Measurements from ENCODE around the gene CDC25A. TPM values are rescaled to one million over a fixed set of nuclear protein-coding genes. Genes with fewer than 3 reads are reported as not detected.
A peak's percentile ranks its signal among the peaks of the same experiment; 100 is the strongest.

The CDC25A gene
- total and polyA plus RNA-seq, 2 of the 13 experiments (the other 11 are each of a cell fraction or from before 2014, with no cell fraction given), result 7.9 to 45.4 TPM

DNA sequence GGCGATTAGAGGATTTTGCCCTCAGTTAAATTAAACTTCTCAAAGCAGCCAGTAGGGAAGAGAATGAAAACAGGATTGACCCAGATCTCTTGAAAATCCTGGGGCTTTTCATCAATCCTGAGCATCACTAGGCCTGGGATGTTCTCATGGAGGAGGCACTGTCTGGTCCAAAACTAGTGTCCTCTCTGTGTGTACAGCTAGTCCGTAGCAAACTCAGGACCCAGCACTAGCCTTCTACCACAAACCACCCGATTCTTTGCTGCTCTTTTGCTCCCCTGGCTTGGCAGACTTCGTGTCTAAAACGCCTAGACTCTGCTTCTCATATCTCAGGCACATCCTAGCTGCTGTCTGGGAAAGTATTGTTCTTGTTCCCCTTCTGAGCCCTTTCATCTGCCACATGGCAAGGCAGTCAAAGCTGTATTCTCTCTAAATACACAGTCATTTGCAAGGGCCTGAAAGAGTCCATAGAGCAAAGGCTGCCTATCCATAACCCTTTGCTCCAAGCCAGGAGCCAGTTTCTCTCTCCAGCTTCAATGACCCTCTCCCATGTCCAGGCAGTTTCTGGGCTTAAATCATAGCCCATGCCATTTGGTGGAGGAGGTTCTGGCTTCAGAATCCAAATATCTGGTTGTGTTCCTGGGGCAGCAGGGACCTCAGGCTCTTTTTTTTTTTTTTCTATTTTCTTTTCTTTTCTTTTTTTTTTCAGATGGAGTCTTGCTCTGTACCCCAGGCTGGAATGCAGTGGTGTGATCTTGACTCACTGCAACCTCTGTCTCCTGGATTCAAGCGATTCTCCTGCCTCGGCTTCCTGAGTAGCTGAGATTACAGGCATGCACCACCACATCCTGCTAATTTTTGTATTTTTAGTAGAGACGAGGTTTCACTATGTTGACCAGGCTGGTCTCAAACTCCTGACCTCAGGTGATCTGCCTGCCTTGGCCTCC lies 52.4 kb downstream of the CDC25A start (continued):
- TF ChIP-seq, protein P1, sequence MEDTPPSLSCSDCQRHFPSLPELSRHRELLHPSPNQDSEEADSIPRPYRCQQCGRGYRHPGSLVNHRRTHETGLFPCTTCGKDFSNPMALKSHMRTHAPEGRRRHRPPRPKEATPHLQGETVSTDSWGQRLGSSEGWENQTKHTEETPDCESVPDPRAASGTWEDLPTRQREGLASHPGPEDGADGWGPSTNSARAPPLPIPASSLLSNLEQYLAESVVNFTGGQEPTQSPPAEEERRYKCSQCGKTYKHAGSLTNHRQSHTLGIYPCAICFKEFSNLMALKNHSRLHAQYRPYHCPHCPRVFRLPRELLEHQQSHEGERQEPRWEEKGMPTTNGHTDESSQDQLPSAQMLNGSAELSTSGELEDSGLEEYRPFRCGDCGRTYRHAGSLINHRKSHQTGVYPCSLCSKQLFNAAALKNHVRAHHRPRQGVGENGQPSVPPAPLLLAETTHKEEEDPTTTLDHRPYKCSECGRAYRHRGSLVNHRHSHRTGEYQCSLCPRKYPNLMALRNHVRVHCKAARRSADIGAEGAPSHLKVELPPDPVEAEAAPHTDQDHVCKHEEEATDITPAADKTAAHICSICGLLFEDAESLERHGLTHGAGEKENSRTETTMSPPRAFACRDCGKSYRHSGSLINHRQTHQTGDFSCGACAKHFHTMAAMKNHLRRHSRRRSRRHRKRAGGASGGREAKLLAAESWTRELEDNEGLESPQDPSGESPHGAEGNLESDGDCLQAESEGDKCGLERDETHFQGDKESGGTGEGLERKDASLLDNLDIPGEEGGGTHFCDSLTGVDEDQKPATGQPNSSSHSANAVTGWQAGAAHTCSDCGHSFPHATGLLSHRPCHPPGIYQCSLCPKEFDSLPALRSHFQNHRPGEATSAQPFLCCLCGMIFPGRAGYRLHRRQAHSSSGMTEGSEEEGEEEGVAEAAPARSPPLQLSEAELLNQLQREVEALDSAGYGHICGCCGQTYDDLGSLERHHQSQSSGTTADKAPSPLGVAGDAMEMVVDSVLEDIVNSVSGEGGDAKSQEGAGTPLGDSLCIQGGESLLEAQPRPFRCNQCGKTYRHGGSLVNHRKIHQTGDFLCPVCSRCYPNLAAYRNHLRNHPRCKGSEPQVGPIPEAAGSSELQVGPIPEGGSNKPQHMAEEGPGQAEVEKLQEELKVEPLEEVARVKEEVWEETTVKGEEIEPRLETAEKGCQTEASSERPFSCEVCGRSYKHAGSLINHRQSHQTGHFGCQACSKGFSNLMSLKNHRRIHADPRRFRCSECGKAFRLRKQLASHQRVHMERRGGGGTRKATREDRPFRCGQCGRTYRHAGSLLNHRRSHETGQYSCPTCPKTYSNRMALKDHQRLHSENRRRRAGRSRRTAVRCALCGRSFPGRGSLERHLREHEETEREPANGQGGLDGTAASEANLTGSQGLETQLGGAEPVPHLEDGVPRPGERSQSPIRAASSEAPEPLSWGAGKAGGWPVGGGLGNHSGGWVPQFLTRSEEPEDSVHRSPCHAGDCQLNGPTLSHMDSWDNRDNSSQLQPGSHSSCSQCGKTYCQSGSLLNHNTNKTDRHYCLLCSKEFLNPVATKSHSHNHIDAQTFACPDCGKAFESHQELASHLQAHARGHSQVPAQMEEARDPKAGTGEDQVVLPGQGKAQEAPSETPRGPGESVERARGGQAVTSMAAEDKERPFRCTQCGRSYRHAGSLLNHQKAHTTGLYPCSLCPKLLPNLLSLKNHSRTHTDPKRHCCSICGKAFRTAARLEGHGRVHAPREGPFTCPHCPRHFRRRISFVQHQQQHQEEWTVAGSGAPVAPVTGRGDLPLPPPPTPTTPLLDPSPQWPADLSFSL (CRISPR knock-in tag; IDR thresholded peaks at IDR 0.05), result 0 out of 2 replicates have a peak, but pooled peaks have one; percentile 43
- TF ChIP-seq SAP130 (CRISPR knock-in tag; IDR thresholded peaks at IDR 0.05; ENCODE audit: low read depth) (peak; percentile 59), KDM3A (CRISPR knock-in tag; IDR thresholded peaks at IDR 0.05; ENCODE audit: low read depth) (no peak), FOXA3 (CRISPR knock-in tag; IDR thresholded peaks at IDR 0.05) (peak; percentile 25; the same call in 1 of the 2 replicates), BCL6 (CRISPR knock-in tag; IDR thresholded peaks at IDR 0.05) (0 out of 2 replicates have a peak, but pooled peaks have one; percentile 19), PBX2 (CRISPR knock-in tag; IDR thresholded peaks at IDR 0.05) (no peak), MXI1 (IDR thresholded peaks at IDR 0.05; ENCODE audit: borderline replicate concordance, low read depth, low read length) (0 out of 3 replicates have a peak, but pooled peaks have one; percentile 23), ZNF556 (CRISPR knock-in tag; IDR thresholded peaks at IDR 0.05; ENCODE audit: borderline replicate concordance) (0 out of 2 replicates have a peak, but pooled peaks have one; percentile 37), REPIN1 (CRISPR knock-in tag; IDR thresholded peaks at IDR 0.05; ENCODE audit: borderline replicate concordance, low read depth) (peak; percentile 72; the same call in 1 of the 2 replicates), ETV5 (CRISPR knock-in tag; IDR thresholded peaks at IDR 0.05; ENCODE audit: borderline replicate concordance) (0 out of 2 replicates have a peak, but pooled peaks have one; percentile 17), SP1 (IDR thresholded peaks at IDR 0.05) (no peak), SP1 (CRISPR knock-in tag; IDR thresholded peaks at IDR 0.05) (0 out of 2 replicates have a peak, but pooled peaks have one; percentile 20), ZNF709 (CRISPR knock-in tag; IDR thresholded peaks at IDR 0.05) (0 out of 2 replicates have a peak, but pooled peaks have one; percentile 47), ZNF557 (CRISPR knock-in tag; IDR thresholded peaks at IDR 0.05) (no peak), HOXA5 (CRISPR knock-in tag; IDR thresholded peaks at IDR 0.05) (no peak), JUN (CRISPR knock-in tag; IDR thresholded peaks at IDR 0.05) (peak; percentile 54; the same call in 1 of the 2 replicates)
- TF ChIP-seq, protein P2, sequence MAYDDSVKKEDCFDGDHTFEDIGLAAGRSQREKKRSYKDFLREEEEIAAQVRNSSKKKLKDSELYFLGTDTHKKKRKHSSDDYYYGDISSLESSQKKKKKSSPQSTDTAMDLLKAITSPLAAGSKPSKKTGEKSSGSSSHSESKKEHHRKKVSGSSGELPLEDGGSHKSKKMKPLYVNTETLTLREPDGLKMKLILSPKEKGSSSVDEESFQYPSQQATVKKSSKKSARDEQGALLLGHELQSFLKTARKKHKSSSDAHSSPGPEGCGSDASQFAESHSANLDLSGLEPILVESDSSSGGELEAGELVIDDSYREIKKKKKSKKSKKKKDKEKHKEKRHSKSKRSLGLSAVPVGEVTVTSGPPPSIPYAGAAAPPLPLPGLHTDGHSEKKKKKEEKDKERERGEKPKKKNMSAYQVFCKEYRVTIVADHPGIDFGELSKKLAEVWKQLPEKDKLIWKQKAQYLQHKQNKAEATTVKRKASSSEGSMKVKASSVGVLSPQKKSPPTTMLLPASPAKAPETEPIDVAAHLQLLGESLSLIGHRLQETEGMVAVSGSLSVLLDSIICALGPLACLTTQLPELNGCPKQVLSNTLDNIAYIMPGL (CRISPR knock-in tag; IDR thresholded peaks at IDR 0.05; ENCODE audit: borderline replicate concordance in 1 of 2, low read depth in 1 of 2), result 0 out of 4 replicates have a peak, but pooled peaks of 1 of the 2 experiments have one; percentile 49
- TF ChIP-seq, protein P3, sequence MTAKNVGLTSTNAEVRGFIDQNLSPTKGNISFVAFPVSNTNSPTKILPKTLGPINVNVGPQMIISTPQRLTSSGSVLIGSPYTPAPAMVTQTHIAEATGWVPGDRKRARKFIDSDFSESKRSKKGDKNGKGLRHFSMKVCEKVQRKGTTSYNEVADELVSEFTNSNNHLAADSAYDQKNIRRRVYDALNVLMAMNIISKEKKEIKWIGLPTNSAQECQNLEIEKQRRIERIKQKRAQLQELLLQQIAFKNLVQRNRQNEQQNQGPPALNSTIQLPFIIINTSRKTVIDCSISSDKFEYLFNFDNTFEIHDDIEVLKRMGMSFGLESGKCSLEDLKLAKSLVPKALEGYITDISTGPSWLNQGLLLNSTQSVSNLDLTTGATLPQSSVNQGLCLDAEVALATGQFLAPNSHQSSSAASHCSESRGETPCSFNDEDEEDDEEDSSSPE (CRISPR knock-in tag; IDR thresholded peaks at IDR 0.05), result peak; percentile 39; the same call in 1 of the 2 replicates
